ENCODE data around the gene AGTRAP. TPM values are rescaled to one million over a fixed set of nuclear protein-coding genes. Genes with fewer than 3 reads are reported as not detected.
A peak's percentile ranks its signal among the peaks of the same experiment; 100 is the strongest.

The AGTRAP gene
- total and polyA plus RNA-seq, 9 of the 15 experiments (the other 6 are each of a cell fraction or from before 2014, with no cell fraction given) = 26.8 to 105 (median 57.5) TPM

DNA sequence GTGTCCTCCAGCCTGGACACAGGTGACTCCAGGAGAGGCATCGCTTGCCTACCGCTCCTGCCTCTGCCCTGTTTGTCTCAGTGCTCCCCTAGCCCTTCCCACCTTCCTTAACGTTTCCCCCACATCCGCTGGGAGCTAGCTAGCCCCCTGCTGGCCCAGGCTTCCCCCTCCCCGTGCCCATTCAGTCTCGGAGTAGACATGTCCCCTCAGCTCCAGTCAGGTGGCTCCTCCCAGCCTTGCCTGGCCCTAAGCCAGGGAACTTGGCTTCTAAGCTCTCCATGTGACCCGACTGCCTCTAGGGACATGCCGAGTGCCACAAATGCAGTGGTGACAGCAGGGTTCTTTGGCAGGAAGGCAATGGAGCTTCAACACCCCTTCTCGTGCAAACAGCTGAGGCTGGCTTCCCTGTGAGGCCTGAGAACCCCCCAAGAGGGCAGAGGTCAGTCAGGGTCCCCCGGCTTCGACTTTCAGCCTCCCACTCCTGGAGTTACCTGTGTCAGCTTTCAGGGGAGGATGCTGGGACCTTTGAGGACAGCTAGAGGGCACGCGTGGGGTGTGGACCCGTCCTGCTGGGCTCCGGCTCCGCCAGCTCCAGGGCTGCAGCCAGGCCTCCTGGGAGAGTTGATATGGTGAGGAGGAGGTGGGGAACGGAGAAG is 28.2 kb upstream of the AGTRAP start (continued):
- TF ChIP-seq, protein P1, sequence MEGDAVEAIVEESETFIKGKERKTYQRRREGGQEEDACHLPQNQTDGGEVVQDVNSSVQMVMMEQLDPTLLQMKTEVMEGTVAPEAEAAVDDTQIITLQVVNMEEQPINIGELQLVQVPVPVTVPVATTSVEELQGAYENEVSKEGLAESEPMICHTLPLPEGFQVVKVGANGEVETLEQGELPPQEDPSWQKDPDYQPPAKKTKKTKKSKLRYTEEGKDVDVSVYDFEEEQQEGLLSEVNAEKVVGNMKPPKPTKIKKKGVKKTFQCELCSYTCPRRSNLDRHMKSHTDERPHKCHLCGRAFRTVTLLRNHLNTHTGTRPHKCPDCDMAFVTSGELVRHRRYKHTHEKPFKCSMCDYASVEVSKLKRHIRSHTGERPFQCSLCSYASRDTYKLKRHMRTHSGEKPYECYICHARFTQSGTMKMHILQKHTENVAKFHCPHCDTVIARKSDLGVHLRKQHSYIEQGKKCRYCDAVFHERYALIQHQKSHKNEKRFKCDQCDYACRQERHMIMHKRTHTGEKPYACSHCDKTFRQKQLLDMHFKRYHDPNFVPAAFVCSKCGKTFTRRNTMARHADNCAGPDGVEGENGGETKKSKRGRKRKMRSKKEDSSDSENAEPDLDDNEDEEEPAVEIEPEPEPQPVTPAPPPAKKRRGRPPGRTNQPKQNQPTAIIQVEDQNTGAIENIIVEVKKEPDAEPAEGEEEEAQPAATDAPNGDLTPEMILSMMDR (IDR thresholded peaks at IDR 0.05 in 2 of 3, conservative IDR thresholded peaks at IDR 0.05 in 1 of 3; ENCODE audit: insufficient read depth in 2 of 3, low read depth in 1 of 3, low read length in 3 of 3) = peak; percentile 5 to 11 (median 6); a peak in 3 of 6 replicates
- TF ChIP-seq, protein P2, sequence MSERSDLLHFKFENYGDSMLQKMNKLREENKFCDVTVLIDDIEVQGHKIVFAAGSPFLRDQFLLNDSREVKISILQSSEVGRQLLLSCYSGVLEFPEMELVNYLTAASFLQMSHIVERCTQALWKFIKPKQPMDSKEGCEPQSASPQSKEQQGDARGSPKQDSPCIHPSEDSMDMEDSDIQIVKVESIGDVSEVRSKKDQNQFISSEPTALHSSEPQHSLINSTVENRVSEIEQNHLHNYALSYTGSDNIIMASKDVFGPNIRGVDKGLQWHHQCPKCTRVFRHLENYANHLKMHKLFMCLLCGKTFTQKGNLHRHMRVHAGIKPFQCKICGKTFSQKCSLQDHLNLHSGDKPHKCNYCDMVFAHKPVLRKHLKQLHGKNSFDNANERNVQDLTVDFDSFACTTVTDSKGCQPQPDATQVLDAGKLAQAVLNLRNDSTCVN (CRISPR knock-in tag; IDR thresholded peaks at IDR 0.05) = 0 out of 2 replicates have a peak, but pooled peaks have one; percentile 60
- TF ChIP-seq, protein P3, sequence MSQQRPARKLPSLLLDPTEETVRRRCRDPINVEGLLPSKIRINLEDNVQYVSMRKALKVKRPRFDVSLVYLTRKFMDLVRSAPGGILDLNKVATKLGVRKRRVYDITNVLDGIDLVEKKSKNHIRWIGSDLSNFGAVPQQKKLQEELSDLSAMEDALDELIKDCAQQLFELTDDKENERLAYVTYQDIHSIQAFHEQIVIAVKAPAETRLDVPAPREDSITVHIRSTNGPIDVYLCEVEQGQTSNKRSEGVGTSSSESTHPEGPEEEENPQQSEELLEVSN (IDR thresholded peaks at IDR 0.05; ENCODE audit: borderline replicate concordance in 1 of 2, extremely low read depth in 1 of 2, insufficient read depth in 1 of 2, insufficient read length in 1 of 2, low read depth in 1 of 2, low read length in 1 of 2, poor library complexity in 1 of 2, severe bottlenecking in 1 of 2) = peak in 1 of 2 experiments; percentile 32
- TF ChIP-seq, protein P4, sequence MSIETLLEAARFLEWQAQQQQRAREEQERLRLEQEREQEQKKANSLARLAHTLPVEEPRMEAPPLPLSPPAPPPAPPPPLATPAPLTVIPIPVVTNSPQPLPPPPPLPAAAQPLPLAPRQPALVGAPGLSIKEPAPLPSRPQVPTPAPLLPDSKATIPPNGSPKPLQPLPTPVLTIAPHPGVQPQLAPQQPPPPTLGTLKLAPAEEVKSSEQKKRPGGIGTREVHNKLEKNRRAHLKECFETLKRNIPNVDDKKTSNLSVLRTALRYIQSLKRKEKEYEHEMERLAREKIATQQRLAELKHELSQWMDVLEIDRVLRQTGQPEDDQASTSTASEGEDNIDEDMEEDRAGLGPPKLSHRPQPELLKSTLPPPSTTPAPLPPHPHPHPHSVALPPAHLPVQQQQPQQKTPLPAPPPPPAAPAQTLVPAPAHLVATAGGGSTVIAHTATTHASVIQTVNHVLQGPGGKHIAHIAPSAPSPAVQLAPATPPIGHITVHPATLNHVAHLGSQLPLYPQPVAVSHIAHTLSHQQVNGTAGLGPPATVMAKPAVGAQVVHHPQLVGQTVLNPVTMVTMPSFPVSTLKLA (conservative IDR thresholded peaks at IDR 0.05) = 0 out of 4 replicates have a peak, but pooled peaks of 1 of the 2 experiments have one; percentile 31
- TF ChIP-seq HDAC1 (IDR thresholded peaks at IDR 0.05) (0 out of 4 replicates have a peak, but pooled peaks of 1 of the 2 experiments have one; percentile 21), HDGF (IDR thresholded peaks at IDR 0.05) (peak; percentile 91; the same call in 1 of the 2 replicates), HDAC3 (IDR thresholded peaks at IDR 0.05; ENCODE audit: borderline replicate concordance, partially characterized antibody) (no peak), NFIC (IDR thresholded peaks at IDR 0.05) (peak; percentile 97), KAT7 (CRISPR knock-in tag; IDR thresholded peaks at IDR 0.05; ENCODE audit: borderline replicate concordance) (0 out of 2 replicates have a peak, but pooled peaks have one; percentile 6), MEIS2 (IDR thresholded peaks at IDR 0.05; ENCODE audit: partially characterized antibody) (peak; percentile 20), CREB1 (IDR thresholded peaks at IDR 0.05) (peak; percentile 13; the same call in 1 of the 2 replicates), CREB1 (CRISPR knock-in tag; IDR thresholded peaks at IDR 0.05) (no peak), LARP7 (IDR thresholded peaks at IDR 0.05) (0 out of 2 replicates have a peak, but pooled peaks have one; percentile 59), RAD51 (IDR thresholded peaks at IDR 0.05; ENCODE audit: borderline replicate concordance, low read depth) (peak; percentile 80)
- TF ChIP-seq, protein P5, sequence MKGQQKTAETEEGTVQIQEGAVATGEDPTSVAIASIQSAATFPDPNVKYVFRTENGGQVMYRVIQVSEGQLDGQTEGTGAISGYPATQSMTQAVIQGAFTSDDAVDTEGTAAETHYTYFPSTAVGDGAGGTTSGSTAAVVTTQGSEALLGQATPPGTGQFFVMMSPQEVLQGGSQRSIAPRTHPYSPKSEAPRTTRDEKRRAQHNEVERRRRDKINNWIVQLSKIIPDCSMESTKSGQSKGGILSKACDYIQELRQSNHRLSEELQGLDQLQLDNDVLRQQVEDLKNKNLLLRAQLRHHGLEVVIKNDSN (CRISPR knock-in tag; IDR thresholded peaks at IDR 0.05) = peak; percentile 88
- TF ChIP-seq, protein P6, sequence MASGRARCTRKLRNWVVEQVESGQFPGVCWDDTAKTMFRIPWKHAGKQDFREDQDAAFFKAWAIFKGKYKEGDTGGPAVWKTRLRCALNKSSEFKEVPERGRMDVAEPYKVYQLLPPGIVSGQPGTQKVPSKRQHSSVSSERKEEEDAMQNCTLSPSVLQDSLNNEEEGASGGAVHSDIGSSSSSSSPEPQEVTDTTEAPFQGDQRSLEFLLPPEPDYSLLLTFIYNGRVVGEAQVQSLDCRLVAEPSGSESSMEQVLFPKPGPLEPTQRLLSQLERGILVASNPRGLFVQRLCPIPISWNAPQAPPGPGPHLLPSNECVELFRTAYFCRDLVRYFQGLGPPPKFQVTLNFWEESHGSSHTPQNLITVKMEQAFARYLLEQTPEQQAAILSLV (tag; IDR thresholded peaks at IDR 0.05) = no peak
- TF ChIP-seq, protein P7, sequence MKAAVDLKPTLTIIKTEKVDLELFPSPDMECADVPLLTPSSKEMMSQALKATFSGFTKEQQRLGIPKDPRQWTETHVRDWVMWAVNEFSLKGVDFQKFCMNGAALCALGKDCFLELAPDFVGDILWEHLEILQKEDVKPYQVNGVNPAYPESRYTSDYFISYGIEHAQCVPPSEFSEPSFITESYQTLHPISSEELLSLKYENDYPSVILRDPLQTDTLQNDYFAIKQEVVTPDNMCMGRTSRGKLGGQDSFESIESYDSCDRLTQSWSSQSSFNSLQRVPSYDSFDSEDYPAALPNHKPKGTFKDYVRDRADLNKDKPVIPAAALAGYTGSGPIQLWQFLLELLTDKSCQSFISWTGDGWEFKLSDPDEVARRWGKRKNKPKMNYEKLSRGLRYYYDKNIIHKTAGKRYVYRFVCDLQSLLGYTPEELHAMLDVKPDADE (conservative IDR thresholded peaks at IDR 0.05; ENCODE audit: control insufficient read depth, low read depth, low read length) = 0 out of 2 replicates have a peak, but pooled peaks have one; percentile 16
